IPS-18a (cell line): ENCODE results near the gene KCNN4.
"Not testable (repeated sequence)": the region's sequence is repeated elsewhere in the genome, so short reads cannot be mapped to it uniquely, and the experiment has no call there.

Experiments
- H3K27ac ChIP-seq: one replicate; pipeline ENCODE4 v1.5.1; 2013; ENCODE audit warnings: low read length
- H3K27me3 ChIP-seq: one replicate; pipeline ENCODE4 v1.6.1; 2013; ENCODE audit warnings: mild to moderate bottlenecking, low read length; ENCODE audit not compliant: control insufficient read depth, insufficient read depth
- H3K36me3 ChIP-seq: one replicate; pipeline ENCODE4 v1.6.1; 2013; ENCODE audit warnings: low read depth, low read length; ENCODE audit not compliant: control insufficient read depth
- H3K4me1 ChIP-seq: one replicate; pipeline ENCODE4 v1.6.1; 2013; ENCODE audit warnings: low read depth, low read length; ENCODE audit not compliant: control insufficient read depth
- H3K4me3 ChIP-seq: one replicate; pipeline ENCODE4 v1.5.1; 2013; ENCODE audit warnings: low read length
- H3K9ac ChIP-seq: one replicate; pipeline ENCODE4 v1.6.1; 2013; ENCODE audit warnings: mild to moderate bottlenecking, low read length, moderate library complexity
- H3K9me3 ChIP-seq: one replicate; pipeline ENCODE4 v1.6.1; 2013; ENCODE audit warnings: low read depth, low read length; ENCODE audit not compliant: control insufficient read depth

The KCNN4 gene

DNA sequence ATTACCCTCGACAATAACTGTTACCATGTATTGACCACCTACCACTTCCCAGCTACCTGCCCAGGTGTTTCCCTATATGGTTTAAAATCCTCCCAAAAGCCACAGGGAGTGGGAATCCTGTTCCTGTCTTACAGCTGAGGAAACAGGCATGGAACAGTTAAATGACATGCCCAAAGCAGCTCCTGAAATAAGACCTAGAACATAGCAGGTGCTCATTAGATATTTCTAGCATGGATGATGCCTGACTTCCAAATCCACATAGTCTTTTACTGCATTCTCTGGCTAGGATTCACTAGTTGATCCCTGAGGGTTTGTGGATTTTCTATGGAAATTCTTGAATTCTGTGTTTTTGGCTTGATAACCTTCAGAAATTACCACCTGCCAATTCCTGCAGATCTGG, 13.0 kb downstream of the KCNN4 start:
- Histone ChIP-seq H3K4me3 (no peak overlapping the region), H3K9ac (no peak overlapping the region), H3K27ac (no peak overlapping the region), H3K4me1 (no peaks in the 10 kb centered on the region), H3K36me3 (no peaks in the 10 kb centered on the region), H3K9me3 (no peaks in the 10 kb centered on the region), H3K27me3 (peaks cover 11% of the 10 kb centered on the region)

DNA sequence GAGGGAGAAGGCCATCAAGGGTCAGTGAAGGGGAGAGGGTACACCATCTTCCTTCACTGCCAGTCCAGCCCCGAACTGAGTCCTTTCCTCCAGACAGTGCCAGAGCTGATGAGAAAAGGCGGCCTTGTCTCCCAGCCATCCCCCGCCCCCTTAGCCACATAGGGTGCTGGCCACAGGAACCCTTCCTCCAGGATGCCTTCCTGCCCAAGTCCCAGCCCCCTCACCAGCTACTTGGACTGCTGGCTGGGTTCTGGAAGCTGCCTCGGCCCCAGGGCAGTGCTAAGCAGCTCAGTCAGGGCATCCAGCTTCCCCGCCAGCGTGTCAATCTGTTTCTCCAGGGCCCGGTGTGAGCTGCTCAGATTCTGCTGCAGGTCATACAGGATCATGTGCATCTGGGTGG, 13.5 kb downstream of the KCNN4 start:
- Histone ChIP-seq H3K36me3 (no peaks in the 10 kb centered on the region), H3K4me1 (no peaks in the 10 kb centered on the region), H3K9me3 (no peaks in the 10 kb centered on the region), H3K4me3 (no peak overlapping the region), H3K9ac (no peak overlapping the region), H3K27ac (no peak overlapping the region), H3K27me3 (peaks cover 6% of the 10 kb centered on the region)

DNA sequence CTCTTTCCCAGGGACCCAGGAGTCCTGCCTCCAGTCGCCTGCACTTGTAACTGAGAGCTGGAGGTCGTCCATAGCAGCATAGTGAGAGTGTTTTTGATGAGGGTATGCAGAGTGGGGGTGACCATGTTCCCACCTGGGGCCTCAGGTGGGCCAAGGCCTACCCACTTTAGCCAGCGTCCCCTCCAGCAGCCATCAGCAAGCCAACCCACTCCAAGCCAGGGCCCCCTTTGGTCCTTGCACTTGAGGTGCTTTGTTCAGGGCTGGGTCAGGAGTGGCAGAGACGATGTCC, 14.1 kb downstream of the KCNN4 start:
- Histone ChIP-seq H3K4me1 (no peaks in the 10 kb centered on the region), H3K27ac (no peak overlapping the region), H3K36me3 (no peaks in the 10 kb centered on the region), H3K9ac (no peak overlapping the region), H3K4me3 (no peak overlapping the region), H3K27me3 (peaks cover under 1% of the 10 kb centered on the region), H3K9me3 (no peaks in the 10 kb centered on the region)

DNA sequence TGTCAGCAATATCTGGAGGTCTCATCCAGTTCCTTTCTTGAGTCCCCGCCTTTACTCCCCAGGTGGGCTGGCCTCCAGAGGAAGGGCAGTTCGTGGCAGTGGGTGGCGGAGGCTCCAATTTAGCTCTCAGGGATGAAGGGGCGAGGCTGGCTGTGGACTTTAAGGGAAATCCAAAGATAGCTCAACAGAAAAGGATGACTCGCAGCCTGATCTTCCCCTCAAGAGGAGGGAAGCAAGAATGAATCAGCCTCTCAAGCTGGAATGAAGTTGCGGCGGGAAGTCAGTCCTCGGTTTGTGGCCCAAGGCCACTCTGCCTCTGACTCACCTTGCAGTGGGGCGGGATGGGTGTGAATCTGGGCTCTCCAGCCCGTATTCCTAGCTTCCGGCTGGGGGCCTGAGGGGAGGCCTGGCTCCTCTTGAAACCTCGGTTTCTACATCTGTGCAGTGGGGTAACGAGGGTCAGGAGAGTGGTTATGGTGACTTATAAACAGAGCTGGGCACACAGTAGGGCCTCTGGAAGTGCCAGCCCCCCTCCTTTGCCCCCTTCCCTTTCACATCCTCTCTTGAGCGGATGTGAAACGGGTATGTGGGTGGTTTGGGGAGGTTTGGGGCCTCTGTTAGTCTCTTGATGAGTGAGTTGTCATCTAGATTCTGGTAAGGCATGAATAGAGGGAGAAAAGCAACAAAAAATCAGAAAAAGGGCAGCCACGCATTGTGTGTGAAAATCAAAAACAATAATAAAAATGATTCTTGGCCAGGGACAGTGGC, 15.5 kb downstream of the KCNN4 start:
- H3K4me1 ChIP-seq, result no peaks in the 10 kb centered on the region
- H3K9me3 ChIP-seq, result no peaks in the 10 kb centered on the region
- no peaks in the 10 kb centered on the region for H3K27me3 ChIP-seq
- H3K4me3 ChIP-seq, result no peak overlapping the region
- no peaks in the 10 kb centered on the region for H3K36me3 ChIP-seq
- no peak overlapping the region for H3K9ac ChIP-seq
- no peak overlapping the region for H3K27ac ChIP-seq

DNA sequence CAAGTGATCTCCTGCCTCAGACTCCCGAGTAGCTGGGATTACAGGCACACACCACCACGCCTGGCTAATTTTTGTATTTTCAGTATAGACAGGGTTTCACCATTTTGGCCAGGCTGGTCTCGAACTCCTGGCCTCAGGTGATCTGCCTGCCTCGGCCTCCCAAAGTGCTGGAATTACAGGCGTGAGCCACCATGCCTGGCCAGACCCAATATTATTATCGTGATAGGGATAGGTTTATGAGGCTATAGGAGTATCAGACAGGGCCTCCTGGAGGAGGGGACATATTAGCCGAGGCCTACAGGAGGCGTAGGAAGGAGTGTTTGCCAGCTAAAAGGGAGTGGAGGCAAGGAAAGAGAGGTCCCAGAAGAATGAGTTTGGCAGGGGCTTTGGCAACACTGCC, 16.1 kb downstream of the KCNN4 start:
- not testable (repeated sequence) for H3K27ac ChIP-seq, H3K27me3 ChIP-seq, H3K4me3 ChIP-seq, H3K4me1 ChIP-seq, H3K9me3 ChIP-seq, H3K36me3 ChIP-seq, H3K9ac ChIP-seq

DNA sequence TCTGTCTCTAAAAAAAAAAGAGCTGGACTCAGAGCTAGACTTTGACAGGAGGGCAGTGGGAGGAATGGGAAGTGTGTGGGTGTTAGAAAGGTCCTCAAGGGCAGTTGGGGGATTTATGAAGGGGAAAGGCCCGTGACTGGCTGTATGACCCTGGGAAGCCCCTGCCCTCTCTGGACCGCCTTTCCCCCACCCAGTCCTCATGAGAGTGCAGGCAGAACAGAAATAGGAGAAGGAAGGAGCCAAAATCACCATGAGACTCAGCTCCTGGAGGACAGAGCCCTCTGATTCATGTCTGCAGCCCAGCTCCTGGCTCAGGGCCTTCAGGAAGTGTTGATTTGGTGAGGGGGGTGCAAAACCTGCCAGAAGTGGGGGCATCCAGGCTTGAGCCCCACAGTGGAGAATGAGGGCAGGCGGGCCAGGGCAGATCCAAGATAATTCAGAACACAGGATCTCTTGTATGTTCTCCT, 17.3 kb downstream of the KCNN4 start:
- no peak overlapping the region for H3K4me3 ChIP-seq
- H3K27me3 ChIP-seq, result no peaks in the 10 kb centered on the region
- H3K4me1 ChIP-seq, result peaks cover 7% of the 10 kb centered on the region
- no peak overlapping the region for H3K9ac ChIP-seq
- H3K27ac ChIP-seq, result no peak overlapping the region
- H3K36me3 ChIP-seq, result no peaks in the 10 kb centered on the region
- no peaks in the 10 kb centered on the region for H3K9me3 ChIP-seq

DNA sequence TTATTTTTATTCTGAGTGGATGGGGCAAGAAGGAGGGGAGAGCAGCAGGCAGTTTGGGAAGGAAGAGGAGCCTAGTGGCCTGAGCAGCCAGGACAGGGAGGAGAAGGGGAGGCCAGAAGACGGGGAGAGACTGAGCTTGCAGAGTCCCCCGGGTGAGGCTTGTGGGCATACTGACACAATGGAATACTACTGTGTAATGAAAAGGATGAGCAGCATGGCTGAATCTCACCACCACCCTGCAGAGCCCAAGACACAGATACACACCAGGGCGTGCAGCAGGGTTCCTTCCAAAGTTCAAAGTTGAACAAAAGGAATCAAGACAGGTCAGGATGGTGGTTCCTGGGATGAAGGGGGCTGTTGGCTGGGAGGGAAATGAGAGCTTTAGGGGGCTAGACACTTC, 18.0 kb downstream of the KCNN4 start:
- H3K27ac ChIP-seq, result no peak overlapping the region
- H3K9ac ChIP-seq, result no peak overlapping the region

DNA sequence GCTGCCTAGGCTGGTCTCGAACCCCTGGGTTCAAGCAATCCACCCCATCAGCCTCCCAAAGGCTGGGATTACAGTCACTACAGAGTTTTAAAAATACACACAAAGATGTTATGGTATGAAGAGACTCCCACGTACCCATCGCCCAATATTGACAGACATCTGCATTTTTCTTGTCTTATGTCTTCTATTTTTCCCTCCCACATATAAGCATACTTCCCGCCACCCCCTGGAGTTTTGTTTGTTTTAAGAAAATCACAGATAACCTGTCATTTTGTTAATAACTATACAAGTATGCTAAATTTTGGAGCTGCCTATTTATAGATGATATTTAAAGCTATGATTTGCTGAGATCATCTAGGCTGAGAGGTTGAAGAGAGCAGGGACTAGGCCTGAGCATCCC, 19.8 kb downstream of the KCNN4 start:
- Histone ChIP-seq H3K4me1 (peaks cover 7% of the 10 kb centered on the region), H3K4me3 (no peak overlapping the region), H3K9me3 (no peaks in the 10 kb centered on the region), H3K27ac (no peak overlapping the region), H3K27me3 (no peaks in the 10 kb centered on the region), H3K9ac (no peak overlapping the region), H3K36me3 (no peaks in the 10 kb centered on the region)

More for the DNA sequence above, 18.0 kb downstream of the KCNN4 start:
- peaks cover 7% of the 10 kb centered on the region for H3K4me1 ChIP-seq
- no peak overlapping the region for H3K4me3 ChIP-seq
- no peaks in the 10 kb centered on the region for H3K36me3 ChIP-seq
- H3K9me3 ChIP-seq, result no peaks in the 10 kb centered on the region
- no peaks in the 10 kb centered on the region for H3K27me3 ChIP-seq

DNA sequence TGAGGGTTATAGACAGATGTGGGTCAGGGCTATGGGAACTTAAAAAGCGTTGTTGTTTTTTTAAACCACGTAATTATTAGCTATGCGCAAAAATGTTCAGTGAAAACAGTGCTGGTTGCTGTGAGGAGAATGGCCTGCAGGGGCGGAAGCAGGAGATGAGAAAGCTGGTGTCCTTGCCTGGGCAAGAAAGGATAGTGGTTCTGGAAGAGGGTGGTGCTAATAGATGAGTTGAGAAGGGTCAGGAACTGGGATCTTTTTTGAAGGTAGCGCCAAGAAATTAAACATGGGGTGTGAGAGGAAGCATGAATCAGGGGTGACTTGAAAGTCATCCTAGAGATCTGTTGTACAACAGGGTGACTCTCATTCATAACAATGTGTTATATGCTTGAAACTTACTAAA, 21.3 kb downstream of the KCNN4 start:
- Histone ChIP-seq H3K4me3 (no peak overlapping the region), H3K27ac (no peak overlapping the region), H3K27me3 (no peaks in the 10 kb centered on the region), H3K36me3 (no peaks in the 10 kb centered on the region), H3K9me3 (no peaks in the 10 kb centered on the region), H3K9ac (no peak overlapping the region), H3K4me1 (peaks cover 7% of the 10 kb centered on the region)

DNA sequence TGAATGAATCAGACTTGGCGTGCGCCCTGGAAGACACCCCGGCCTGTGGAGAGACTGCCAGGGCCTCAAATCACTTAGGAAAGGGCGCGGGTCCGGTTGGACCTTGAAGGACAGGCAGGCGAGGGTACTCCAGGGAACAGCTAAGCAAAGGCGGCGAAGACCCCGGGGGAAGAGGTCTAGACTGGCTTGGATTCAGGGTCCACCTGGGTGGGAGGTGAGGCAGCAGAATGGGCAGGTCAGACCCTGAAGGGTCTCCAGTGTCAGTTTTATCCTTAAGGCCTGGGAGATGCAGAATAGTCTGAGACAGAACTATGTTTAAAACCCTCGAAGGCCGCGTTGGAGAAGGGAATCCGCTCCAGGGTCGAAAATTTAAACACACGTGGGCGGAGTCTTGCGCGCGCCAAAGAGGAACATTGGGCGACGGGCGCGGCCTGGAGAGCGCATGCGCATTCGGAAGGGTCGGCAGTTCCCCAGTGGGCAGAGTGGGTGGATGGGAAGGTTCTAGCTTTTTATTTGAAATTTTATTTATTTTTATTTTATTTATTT, 25.4 kb downstream of the KCNN4 start:
- Histone ChIP-seq H3K9ac (peak overlapping the region; percentile 96), H3K27me3 (no peaks in the 10 kb centered on the region), H3K4me3 (peak overlapping the region; percentile 91), H3K36me3 (no peaks in the 10 kb centered on the region), H3K9me3 (no peaks in the 10 kb centered on the region), H3K27ac (peak overlapping the region; percentile 97), H3K4me1 (peaks cover 7% of the 10 kb centered on the region)

DNA sequence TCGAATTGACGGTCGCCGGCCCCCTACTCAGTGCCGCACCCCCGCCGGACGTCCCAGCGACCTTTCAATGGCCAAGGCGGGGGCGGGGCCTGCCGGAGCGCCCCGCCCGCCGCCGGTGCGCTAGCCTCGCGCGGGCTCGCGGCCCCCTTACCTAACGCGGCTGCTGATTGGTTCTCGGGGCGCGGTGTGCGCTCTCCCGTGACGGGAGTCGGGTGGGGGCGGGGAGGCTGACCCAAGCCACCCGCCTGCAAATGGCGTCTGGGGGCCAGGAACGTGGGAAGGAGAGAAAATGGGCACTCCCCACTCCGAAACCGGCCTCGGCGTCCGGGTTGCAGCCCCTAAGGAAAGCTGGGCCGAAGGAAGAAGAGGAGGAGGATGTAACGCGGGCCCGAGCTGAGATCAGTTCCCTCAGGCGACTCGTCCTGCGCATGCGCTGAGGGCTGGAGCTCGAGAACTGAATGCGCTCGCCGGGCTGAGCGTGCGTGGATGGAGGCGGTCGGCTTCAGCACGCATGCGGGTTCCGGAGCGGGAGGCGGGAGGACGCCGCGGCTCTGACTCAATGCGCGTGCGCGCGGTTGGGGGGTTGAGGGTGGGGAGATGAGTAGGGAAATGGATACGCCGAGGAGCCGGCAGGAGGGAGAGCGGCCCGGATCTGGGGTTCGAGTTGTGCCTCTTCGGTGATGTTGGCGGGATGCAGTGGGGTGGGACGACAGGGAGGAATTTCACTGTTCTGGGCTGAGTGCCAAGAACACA, 26.1 kb downstream of the KCNN4 start, which contains the start of gene SMG9:
SMG9 (minus strand) TSS at position 460 of the 753 bp plus-strand sequence. CDS start 4,221 bp downstream, outside the sequence.
- Histone ChIP-seq H3K9me3 (no peaks in the 10 kb centered on the region), H3K36me3 (peaks cover 6% of the 10 kb centered on the region), H3K4me3 (peak within 1 kb of the TSS; percentile 91), H3K9ac (peak within 1 kb of the TSS; percentile 96), H3K27me3 (no peaks in the 10 kb centered on the region), H3K27ac (peak within 1 kb of the TSS; percentile 97), H3K4me1 (peaks cover 6% of the 10 kb centered on the region)

DNA sequence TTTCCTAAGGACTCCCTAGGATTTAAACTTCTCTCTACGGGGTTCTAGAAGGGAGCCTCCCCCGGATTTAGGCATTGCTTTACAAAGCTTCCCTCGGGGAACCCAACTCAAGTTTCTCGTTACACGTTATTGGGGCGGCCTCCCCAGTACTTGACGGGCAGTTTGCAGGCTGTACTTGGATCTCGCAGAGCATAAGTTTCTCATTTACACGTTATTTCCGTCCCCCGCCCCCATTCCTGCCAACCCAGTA, 26.6 kb downstream of the KCNN4 start:
- no peaks in the 10 kb centered on the region for H3K9me3 ChIP-seq
- peaks cover 1% of the 10 kb centered on the region for H3K4me1 ChIP-seq
- H3K4me3 ChIP-seq, result peak overlapping the region; percentile 91
- H3K9ac ChIP-seq, result peak overlapping the region; percentile 96
- no peaks in the 10 kb centered on the region for H3K27me3 ChIP-seq
- peaks cover 11% of the 10 kb centered on the region for H3K36me3 ChIP-seq
- H3K27ac ChIP-seq, result peak overlapping the region; percentile 2
